GM23338 (cell line): ENCODE data around the gene BBX. TPM values are rescaled to one million over a fixed set of nuclear protein-coding genes. Genes with fewer than 3 reads are reported as not detected.

Source experiments
- ATAC-seq: fragments of 200-7000 bp; cut with Tn5 transposase; 3 replicates; pipeline ENCODE4 v1.9.1; 2020
- DNase-seq: peaks from one replicate; pipeline ENCODE4 v3.0.0-alpha.2; 2015; ENCODE audit warnings: low spot score
- H2AFZ ChIP-seq: fragments of 200-600 bp; sonication (generic); 2 replicates; pipeline ENCODE4 v1.8.0; 2016; ENCODE audit warnings: antibody characterized with exemption, mild to moderate bottlenecking, moderate library complexity
- H3F3A ChIP-seq: fragments of 200-600 bp; sonication (generic); replicated peaks from 2 replicates; pipeline ENCODE4 v1.8.0; 2017; ENCODE audit warnings: antibody characterized with exemption, mixed run types, low read depth
- H3K27ac ChIP-seq: fragments of 200-600 bp; sonication (generic); 2 replicates; pipeline ENCODE4 v1.6.1; 2016; ENCODE audit warnings: low read depth
- H3K27me3 ChIP-seq: fragments of 200-600 bp; sonication (generic); 2 replicates; pipeline ENCODE4 v1.8.0; 2016; ENCODE audit warnings: mild to moderate bottlenecking, mixed run types, moderate library complexity; ENCODE audit not compliant: insufficient read depth
- H3K36me3 ChIP-seq: fragments of 200-600 bp; sonication (generic); 2 replicates; pipeline ENCODE4 v1.8.0; 2016; ENCODE audit warnings: mild to moderate bottlenecking; ENCODE audit not compliant: insufficient read depth
- H3K4me1 ChIP-seq: fragments of 200-600 bp; sonication (generic); 2 replicates; pipeline ENCODE4 v1.8.0; 2016; ENCODE audit warnings: mild to moderate bottlenecking, moderate library complexity; ENCODE audit not compliant: insufficient read depth
- H3K4me2 ChIP-seq: fragments of 200-600 bp; sonication (generic); 2 replicates; pipeline ENCODE4 v1.7.1; 2017; ENCODE audit warnings: mixed run types
- H3K4me3 ChIP-seq: fragments of 200-600 bp; sonication (generic); 2 replicates; pipeline ENCODE4 v1.6.1; 2016; ENCODE audit warnings: mixed run types
- H3K79me2 ChIP-seq: fragments of 200-600 bp; sonication (generic); replicated peaks from 2 replicates; pipeline ENCODE4 v1.8.0; 2017; ENCODE audit warnings: mild to moderate bottlenecking; ENCODE audit not compliant: insufficient read depth
- H3K9me2 ChIP-seq: fragments of 200-600 bp; sonication (generic); 2 replicates; pipeline ENCODE4 v1.8.0; 2017; ENCODE audit not compliant: insufficient read depth
- H4K20me1 ChIP-seq: fragments of 200-600 bp; sonication (generic); replicated peaks from 2 replicates; pipeline ENCODE4 v1.8.0; 2017; ENCODE audit warnings: mild to moderate bottlenecking; ENCODE audit not compliant: insufficient read depth
- H3K27ac Mint-ChIP-seq: 2 replicates; pipeline ENCODE4 v1.8.0; 2020; ENCODE audit warnings: inconsistent platforms, mild to moderate bottlenecking, moderate library complexity, mixed read lengths
- H3K27me3 Mint-ChIP-seq: 3 replicates; pipeline ENCODE4 v1.8.0; 2022; ENCODE audit warnings: low read depth, mild to moderate bottlenecking, moderate library complexity, mixed read lengths, inconsistent platforms; ENCODE audit not compliant: insufficient read depth, poor library complexity
- H3K36me3 Mint-ChIP-seq: 3 replicates; pipeline ENCODE4 v1.8.0; 2021; ENCODE audit warnings: low read depth, mild to moderate bottlenecking, inconsistent platforms, moderate library complexity, mixed read lengths
- H3K4me1 Mint-ChIP-seq: 3 replicates; pipeline ENCODE4 v1.8.0; 2020; ENCODE audit warnings: mild to moderate bottlenecking, inconsistent platforms, mixed read lengths
- H3K4me3 Mint-ChIP-seq: 3 replicates; pipeline ENCODE4 v1.8.0; 2021; ENCODE audit warnings: moderate library complexity, mild to moderate bottlenecking, inconsistent platforms, mixed read lengths
- H3K9me3 Mint-ChIP-seq: 3 replicates; pipeline ENCODE4 v1.8.0; 2020; ENCODE audit warnings: moderate library complexity, mild to moderate bottlenecking, inconsistent platforms, mixed read lengths
- CREB1 ChIP-seq: fragments of 250-450 bp; sonication (Bioruptor Pico); IDR thresholded peaks from 2 replicates; pipeline ENCODE4 v1.5.0; 2020; ENCODE audit warnings: low read depth, mild to moderate bottlenecking, moderate library complexity
- EZH2 ChIP-seq: fragments of 200-600 bp; sonication (generic); IDR thresholded peaks from one replicate; pipeline ENCODE4 v1.8.0; 2017; ENCODE audit warnings: antibody characterized with exemption, mild to moderate bottlenecking, low read depth; ENCODE audit not compliant: unreplicated experiment
- EZH2phosphoT487 ChIP-seq: fragments of 200-600 bp; sonication (generic); IDR thresholded peaks from one replicate; pipeline ENCODE4 v1.8.1; 2018; ENCODE audit warnings: antibody characterized with exemption; ENCODE audit not compliant: unreplicated experiment
- NANOG ChIP-seq: IDR thresholded peaks from 2 replicates; pipeline ENCODE4 v1.6.1; 2016; ENCODE audit warnings: antibody characterized with exemption, borderline replicate concordance
- STAT1 ChIP-seq: IDR thresholded peaks from one replicate; pipeline ENCODE4 v1.6.1; 2016; ENCODE audit warnings: antibody characterized with exemption; ENCODE audit not compliant: unreplicated experiment
- ZNF331 ChIP-seq: fragments of 250-450 bp; sonication (Bioruptor Pico); IDR thresholded peaks from 2 replicates; pipeline ENCODE4 v1.5.0; 2020; ENCODE audit warnings: low read depth, mild to moderate bottlenecking, moderate library complexity
- polyA plus RNA-seq: library from polyadenylated mRNA; unstranded; fragments of >200 nt; fragmentation: Nextera tagmentation; extraction: Ambion mirVana; gene quantifications from 2 replicates; pipeline ENCODE4 v1.2.1, GENCODE V29; 2016
- total RNA-seq: library from RNA; depleted of rRNA; stranded (reverse); fragments of >200 nt; shearing (Covaris generic); gene quantifications from 2 replicates; pipeline ENCODE4 v1.2.3, GENCODE V29; 2014
- TF ChIP-seq, protein P1 (sequence below), 2 experiments: fragments of 200-600 bp in 1 of 2; sonication (generic) in 1 of 2; conservative IDR thresholded peaks; 2 replicates each; pipeline versions ENCODE4 v1.5.1 to v1.6.1; 2016 to 2017; ENCODE audit warnings: antibody characterized with exemption in 2 of 2, low read depth in 2 of 2, mild to moderate bottlenecking in 2 of 2, moderate library complexity in 1 of 2
- TF ChIP-seq, protein P2 (sequence below): IDR thresholded peaks from one replicate; pipeline ENCODE4 v1.6.1; 2018; ENCODE audit warnings: antibody characterized with exemption; ENCODE audit not compliant: unreplicated experiment
- TF ChIP-seq, protein P3 (sequence below): IDR thresholded peaks from 2 replicates; pipeline ENCODE4 v1.6.1; 2016; ENCODE audit warnings: antibody characterized with exemption

The BBX gene
- total and polyA plus RNA-seq, 2 experiments from 2014 or later = 35.2 to 44.1 TPM

DNA sequence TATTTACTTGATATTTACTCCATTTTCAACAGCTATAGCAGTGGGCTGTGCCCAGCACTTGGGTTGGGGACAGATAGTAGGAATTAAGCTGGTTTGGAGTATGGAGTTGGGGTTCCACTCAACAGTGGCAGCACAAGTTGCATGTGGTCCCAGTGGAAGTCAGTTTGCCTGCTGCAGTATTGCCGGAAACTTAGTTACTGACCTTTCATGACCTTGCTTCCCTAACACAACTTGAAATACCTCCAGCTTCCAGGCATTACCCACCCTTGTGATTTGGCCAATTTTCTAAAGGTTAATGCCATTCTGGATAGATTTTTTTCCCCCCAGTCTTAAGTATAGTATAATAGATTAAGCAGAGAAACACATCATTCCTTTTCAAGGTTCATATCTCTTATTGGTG lies 68.0 kb downstream of the BBX start:
- Mint-ChIP-seq H3K4me1 (peaks cover 25% of the 10 kb centered on the region; the same call in 2 of the 3 replicates), H3K27ac (no peak overlapping the region), H3K9me3 (no peaks in the 10 kb centered on the region), H3K36me3 (no peaks in the 10 kb centered on the region), H3K27me3 (no peaks in the 10 kb centered on the region), H3K4me3 (no peak overlapping the region)
- Histone ChIP-seq H2AFZ (no peak overlapping the region), H4K20me1 (no peaks in the 10 kb centered on the region), H3K4me2 (no peak overlapping the region), H3K27me3 (no peaks in the 10 kb centered on the region), H3K36me3 (no peaks in the 10 kb centered on the region), H3K4me3 (no peak overlapping the region), H3K4me1 (peaks cover 10% of the 10 kb centered on the region; the same call in 1 of the 2 replicates), H3K9me2 (no peaks in the 10 kb centered on the region), H3F3A (no peaks in the 10 kb centered on the region), H3K27ac (no peak overlapping the region), H3K79me2 (0 out of 2 replicates have a peak, but pooled peaks cover 7% of the 10 kb centered on the region)
- TF ChIP-seq ZNF331 (CRISPR knock-in tag) = no peak
- TF ChIP-seq, protein P1, sequence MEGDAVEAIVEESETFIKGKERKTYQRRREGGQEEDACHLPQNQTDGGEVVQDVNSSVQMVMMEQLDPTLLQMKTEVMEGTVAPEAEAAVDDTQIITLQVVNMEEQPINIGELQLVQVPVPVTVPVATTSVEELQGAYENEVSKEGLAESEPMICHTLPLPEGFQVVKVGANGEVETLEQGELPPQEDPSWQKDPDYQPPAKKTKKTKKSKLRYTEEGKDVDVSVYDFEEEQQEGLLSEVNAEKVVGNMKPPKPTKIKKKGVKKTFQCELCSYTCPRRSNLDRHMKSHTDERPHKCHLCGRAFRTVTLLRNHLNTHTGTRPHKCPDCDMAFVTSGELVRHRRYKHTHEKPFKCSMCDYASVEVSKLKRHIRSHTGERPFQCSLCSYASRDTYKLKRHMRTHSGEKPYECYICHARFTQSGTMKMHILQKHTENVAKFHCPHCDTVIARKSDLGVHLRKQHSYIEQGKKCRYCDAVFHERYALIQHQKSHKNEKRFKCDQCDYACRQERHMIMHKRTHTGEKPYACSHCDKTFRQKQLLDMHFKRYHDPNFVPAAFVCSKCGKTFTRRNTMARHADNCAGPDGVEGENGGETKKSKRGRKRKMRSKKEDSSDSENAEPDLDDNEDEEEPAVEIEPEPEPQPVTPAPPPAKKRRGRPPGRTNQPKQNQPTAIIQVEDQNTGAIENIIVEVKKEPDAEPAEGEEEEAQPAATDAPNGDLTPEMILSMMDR (conservative IDR thresholded peaks at IDR 0.05; ENCODE audit: low read depth in 2 of 2) = no peak
- no peak for TF ChIP-seq EZH2phosphoT487
- TF ChIP-seq, protein P2, sequence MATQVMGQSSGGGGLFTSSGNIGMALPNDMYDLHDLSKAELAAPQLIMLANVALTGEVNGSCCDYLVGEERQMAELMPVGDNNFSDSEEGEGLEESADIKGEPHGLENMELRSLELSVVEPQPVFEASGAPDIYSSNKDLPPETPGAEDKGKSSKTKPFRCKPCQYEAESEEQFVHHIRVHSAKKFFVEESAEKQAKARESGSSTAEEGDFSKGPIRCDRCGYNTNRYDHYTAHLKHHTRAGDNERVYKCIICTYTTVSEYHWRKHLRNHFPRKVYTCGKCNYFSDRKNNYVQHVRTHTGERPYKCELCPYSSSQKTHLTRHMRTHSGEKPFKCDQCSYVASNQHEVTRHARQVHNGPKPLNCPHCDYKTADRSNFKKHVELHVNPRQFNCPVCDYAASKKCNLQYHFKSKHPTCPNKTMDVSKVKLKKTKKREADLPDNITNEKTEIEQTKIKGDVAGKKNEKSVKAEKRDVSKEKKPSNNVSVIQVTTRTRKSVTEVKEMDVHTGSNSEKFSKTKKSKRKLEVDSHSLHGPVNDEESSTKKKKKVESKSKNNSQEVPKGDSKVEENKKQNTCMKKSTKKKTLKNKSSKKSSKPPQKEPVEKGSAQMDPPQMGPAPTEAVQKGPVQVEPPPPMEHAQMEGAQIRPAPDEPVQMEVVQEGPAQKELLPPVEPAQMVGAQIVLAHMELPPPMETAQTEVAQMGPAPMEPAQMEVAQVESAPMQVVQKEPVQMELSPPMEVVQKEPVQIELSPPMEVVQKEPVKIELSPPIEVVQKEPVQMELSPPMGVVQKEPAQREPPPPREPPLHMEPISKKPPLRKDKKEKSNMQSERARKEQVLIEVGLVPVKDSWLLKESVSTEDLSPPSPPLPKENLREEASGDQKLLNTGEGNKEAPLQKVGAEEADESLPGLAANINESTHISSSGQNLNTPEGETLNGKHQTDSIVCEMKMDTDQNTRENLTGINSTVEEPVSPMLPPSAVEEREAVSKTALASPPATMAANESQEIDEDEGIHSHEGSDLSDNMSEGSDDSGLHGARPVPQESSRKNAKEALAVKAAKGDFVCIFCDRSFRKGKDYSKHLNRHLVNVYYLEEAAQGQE = no peak
- no peak for TF ChIP-seq CREB1 (CRISPR knock-in tag)
- TF ChIP-seq STAT1 = no peak
- TF ChIP-seq, protein P3, sequence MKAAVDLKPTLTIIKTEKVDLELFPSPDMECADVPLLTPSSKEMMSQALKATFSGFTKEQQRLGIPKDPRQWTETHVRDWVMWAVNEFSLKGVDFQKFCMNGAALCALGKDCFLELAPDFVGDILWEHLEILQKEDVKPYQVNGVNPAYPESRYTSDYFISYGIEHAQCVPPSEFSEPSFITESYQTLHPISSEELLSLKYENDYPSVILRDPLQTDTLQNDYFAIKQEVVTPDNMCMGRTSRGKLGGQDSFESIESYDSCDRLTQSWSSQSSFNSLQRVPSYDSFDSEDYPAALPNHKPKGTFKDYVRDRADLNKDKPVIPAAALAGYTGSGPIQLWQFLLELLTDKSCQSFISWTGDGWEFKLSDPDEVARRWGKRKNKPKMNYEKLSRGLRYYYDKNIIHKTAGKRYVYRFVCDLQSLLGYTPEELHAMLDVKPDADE = no peak
- DNase-seq (no peak), ATAC-seq (no peak)

DNA sequence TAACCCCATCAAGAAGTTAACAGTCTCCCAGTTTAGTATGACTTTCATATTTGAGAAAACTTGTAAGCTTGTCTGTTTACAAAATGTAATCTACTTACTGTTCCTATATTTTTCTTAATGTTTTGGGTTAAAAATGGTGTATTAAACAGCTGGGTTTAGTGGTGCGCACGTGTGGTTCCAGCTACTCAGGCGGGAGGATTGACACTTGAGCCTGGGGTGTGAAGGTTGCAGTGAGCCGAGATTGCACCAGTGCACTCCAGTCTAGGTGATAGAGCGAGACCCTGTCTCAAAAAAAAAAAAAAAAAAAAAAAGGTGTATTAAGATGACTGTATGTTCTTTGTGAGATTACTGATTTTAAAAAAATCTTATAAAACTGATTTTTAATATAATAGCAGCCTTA lies 69.3 kb downstream of the BBX start:
- Mint-ChIP-seq H3K9me3 (no peaks in the 10 kb centered on the region), H3K4me3 (no peak overlapping the region), H3K27ac (no peak overlapping the region), H3K4me1 (peaks cover 31% of the 10 kb centered on the region), H3K36me3 (no peaks in the 10 kb centered on the region), H3K27me3 (no peaks in the 10 kb centered on the region)
- no peak overlapping the region for H2AFZ ChIP-seq
- no peak overlapping the region for H3K4me2 ChIP-seq
- 0 out of 2 replicates have a peak, but pooled peaks cover 7% of the 10 kb centered on the region for H3K79me2 ChIP-seq
- H3K9me2 ChIP-seq = no peaks in the 10 kb centered on the region
- H3K4me1 ChIP-seq = peaks cover 22% of the 10 kb centered on the region
- no peaks in the 10 kb centered on the region for H3K36me3 ChIP-seq
- H3K4me3 ChIP-seq = no peak overlapping the region
- H3F3A ChIP-seq = no peaks in the 10 kb centered on the region
- H3K27ac ChIP-seq = no peak overlapping the region
- no peak for DNase-seq
- ATAC-seq = no peak
- no peaks in the 10 kb centered on the region for H3K27me3 ChIP-seq
- H4K20me1 ChIP-seq = no peaks in the 10 kb centered on the region
- no peak for TF ChIP-seq EZH2
- TF ChIP-seq EZH2phosphoT487 = no peak
- no peak for TF ChIP-seq NANOG
- TF ChIP-seq, protein P2 = no peak
- TF ChIP-seq CREB1 (CRISPR knock-in tag) = no peak
